Activated CD4-positive, alpha-beta T cell treated with anti-CD3 and anti-CD28 coated beads, Interleukin-2, amount 50 U/mL, for 1 hour (primary cell): Measurements from ENCODE around the gene HOXB3.
"Not testable (repeated sequence)": the region's sequence is repeated elsewhere in the genome, so short reads cannot be mapped to it uniquely, and the experiment has no call there.

Experiments
- DNase-seq: peaks from one replicate; pipeline ENCODE4 v3.0.0-alpha.2; 2020

Gene HOXB3

GRCh38 chr17:48541577-48542113 lies 48.4 kb downstream of the HOXB3 start:
- peak; percentile 39 for DNase-seq

- no peak for DNase-seq
Observed at GRCh38 chr17:48541036-48541576, 48.9 kb downstream of the HOXB3 start.

GRCh38 chr17:48540213-48540612 lies 49.8 kb downstream of the HOXB3 start:
- no peak for DNase-seq

GRCh38 chr17:48539177-48539576 lies 50.9 kb downstream of the HOXB3 start:
- DNase-seq = no peak

- no peak for DNase-seq
Observed at GRCh38 chr17:48537316-48537715, 52.7 kb downstream of the HOXB3 start.

GRCh38 chr17:48535793-48536559 lies 54.1 kb downstream of the HOXB3 start:
- DNase-seq = not testable (repeated sequence)

- DNase-seq = no peak
Observed at GRCh38 chr17:48532261-48532660, 57.8 kb downstream of the HOXB3 start.

GRCh38 chr17:48530887-48531272 lies 59.2 kb downstream of the HOXB3 start, which contains the start of gene HOXB1:
TSS of gene HOXB1 (minus strand) at chr17:48531011. CDS start at chr17:48530904, 107 bp downstream.
- DNase-seq = no peak

GRCh38 chr17:48530208-48530886 lies 59.7 kb downstream of the HOXB3 start:
- no peak for DNase-seq

- no peak for DNase-seq
Observed at GRCh38 chr17:48529683-48530009, 60.4 kb downstream of the HOXB3 start.

GRCh38 chr17:48528936-48529682 lies 60.9 kb downstream of the HOXB3 start:
- DNase-seq = no peak

- no peak for DNase-seq
Observed at GRCh38 chr17:48528153-48528935, 61.7 kb downstream of the HOXB3 start.

- DNase-seq = no peak
Observed at GRCh38 chr17:48527547-48527932, 62.5 kb downstream of the HOXB3 start.

GRCh38 chr17:48526608-48527546 lies 63.2 kb downstream of the HOXB3 start:
- no peak for DNase-seq

GRCh38 chr17:48523010-48523409 lies 67.0 kb downstream of the HOXB3 start:
- DNase-seq = no peak

- no peak for DNase-seq
Observed at GRCh38 chr17:48522031-48522653, 67.9 kb downstream of the HOXB3 start.

- DNase-seq = no peak
Observed at GRCh38 chr17:48520631-48521079, 69.4 kb downstream of the HOXB3 start.

- DNase-seq = no peak
Observed at GRCh38 chr17:48519427-48519826, 70.6 kb downstream of the HOXB3 start.

GRCh38 chr17:48517478-48517877 lies 72.6 kb downstream of the HOXB3 start:
- DNase-seq = no peak
